Measurements from ENCODE around the gene HNF1B.

HNF1B gene

DNA sequence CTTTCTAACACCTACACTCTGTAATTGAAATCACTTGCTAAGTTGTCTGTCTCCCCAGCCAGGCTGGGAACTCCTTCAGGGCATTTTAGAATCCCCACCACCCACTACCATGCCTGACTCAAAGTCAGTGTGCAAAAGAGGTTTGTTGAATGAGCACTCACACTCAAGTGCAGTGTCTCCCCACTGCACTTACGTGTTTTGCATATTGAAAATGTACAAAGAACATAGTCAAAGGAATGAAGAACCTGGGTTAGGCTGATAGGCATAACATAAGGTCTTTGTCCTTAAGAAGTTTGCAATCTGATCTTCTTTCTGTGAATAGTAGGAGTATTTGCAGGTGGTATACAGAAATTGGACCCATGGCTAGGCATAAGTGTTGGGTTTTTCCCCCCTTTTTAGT lies 67.8 kb downstream of the HNF1B start:
- in situ Hi-C loops (cut with MboI; ENCODE audit: low sequenced_read_pairs): loop anchor here (25.0 kb wide), 1 partner anchor 110 kb away; no protein-coding TSS in a partner anchor

DNA sequence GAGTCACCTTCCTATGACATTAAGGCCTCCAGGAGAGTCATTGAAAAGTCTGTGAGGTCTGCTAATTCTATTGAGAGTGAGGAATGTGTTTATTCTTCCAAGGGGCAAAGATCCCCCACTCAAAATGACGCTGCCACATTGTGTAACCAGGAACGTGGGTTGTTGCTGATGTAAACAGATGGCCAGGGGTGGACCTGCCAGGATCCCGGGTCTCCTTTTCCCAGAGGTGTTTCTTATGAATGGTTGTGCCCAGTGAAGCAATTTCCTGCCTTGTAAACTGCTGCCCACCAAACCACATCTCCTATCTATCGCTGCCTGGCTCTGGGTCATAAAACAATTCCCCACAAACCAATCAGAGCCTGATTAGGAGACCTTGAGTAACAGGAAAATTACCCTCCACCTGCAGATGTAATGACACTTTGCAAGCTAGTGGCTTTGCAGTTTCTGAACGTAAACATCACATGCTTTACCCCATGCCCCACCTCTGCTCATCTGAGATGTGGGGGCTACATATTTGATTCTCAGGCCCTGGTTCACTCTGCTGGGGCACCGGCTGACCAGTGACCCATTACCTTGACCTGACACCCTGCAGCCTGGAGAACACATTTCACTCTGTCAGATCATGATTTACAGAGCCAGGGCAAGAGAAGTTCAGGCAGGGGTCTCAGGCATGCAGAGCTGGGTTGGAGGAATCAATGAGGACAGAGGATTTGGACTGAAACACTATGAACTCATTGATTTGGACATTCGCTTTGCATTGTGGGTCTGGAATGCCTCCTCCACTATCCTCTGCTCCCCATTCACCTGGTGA lies 68.5 kb downstream of the HNF1B start:
- in situ Hi-C loops (cut with MboI; ENCODE audit: low sequenced_read_pairs): loop anchor here (25.0 kb wide), 1 partner anchor 111 kb away; no protein-coding TSS in a partner anchor

DNA sequence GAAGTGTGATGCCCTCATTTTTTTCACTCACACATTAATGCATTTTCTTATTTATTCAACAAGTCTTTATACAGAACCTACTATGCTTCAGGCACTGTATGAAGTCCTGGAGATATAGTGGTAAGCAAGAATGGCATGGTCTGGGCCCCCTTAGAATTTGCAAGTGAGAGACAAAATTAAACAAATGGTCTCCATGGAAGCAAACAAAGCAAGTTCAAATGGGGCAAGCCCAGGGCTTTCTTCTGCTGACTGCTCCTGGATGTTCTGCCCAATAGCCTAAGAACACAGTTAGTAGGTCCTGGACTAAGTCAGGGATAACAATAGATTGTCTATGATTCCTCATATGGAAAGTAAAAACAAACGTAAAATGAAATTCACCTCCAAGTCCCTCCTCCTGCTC lies 70.3 kb downstream of the HNF1B start:
- in situ Hi-C loops (cut with MboI; ENCODE audit: low sequenced_read_pairs): no loop called here

DNA sequence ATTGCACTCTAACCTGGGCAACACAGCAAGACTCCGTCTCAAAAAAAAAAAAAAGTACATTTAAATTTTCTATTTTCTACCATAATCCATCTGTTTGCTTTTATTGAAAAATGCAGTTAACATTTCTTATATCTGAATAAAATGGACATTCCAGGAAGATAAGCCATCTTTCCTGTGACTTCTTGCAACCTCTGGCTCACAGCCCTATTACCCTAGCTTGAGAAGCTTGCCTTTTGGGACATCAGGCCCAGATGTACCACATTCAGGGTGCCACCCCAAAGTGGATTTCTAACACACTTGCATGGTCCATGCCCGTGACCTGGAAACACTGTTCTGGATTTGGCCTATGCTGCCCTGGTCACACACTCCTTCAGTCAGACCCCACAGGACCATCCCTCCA lies 71.5 kb downstream of the HNF1B start:
- in situ Hi-C loops (cut with MboI; ENCODE audit: low sequenced_read_pairs): no loop called here

DNA sequence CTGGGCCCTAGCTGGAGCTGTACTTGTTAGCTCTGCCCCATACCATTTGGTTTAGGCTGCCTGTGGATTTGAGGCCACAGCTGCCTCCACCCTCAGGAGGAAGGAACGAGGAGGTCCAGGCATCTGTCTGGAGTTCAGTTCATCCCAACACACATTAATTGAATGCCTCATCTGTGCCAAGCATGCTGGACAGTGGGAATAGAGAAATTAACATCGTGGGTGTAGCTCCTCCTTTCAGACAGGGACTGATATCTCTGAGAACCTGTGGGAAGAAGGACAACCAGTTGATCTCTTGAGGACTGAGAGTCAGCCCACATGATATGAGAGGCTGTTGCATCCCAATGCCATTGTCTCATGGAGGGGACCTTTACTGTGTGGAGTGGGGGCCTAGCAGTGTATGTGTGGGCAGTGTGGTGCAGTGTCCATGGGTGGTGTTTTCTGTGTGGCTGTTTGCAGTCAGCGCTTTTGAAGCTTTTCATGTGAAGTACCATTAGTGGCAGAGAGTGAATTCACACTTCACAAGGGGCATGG lies 72.2 kb downstream of the HNF1B start:
- in situ Hi-C loops (cut with MboI; ENCODE audit: low sequenced_read_pairs): no loop called here

DNA sequence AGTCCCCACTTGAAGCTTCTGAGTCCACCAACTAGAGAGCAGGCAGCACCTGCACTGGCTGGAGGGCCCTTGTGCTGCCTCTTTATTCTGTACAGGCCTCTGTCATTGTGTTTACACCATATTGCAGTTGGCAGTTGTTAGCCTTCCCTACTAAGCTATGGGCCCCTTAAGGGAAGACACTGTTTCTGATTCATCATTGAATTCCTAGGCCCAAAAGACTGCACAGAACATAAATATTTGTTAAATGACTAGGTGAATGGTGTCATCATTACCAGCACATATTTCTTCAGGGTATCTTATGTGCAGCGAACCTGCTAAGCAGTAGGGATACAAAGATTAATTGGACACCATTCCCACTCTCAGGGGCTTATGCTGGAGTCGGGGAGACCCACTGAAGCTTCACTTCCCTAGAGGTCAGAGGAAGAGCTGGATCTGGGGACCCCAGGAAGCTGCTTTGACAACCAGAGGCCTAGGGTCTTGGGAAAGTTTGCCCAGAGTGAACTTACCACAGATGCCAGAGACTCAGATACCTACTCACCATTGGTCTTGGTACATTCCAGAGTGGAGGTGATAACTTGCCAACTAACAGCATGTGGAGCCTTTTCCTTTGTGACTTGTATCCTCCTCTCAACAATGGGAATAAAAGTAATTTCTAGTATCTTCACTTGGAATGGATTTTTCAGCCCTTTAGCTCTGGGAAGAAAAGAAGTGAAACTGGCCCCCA lies 72.9 kb downstream of the HNF1B start:
- in situ Hi-C loops (cut with MboI; ENCODE audit: low sequenced_read_pairs): no loop called here

DNA sequence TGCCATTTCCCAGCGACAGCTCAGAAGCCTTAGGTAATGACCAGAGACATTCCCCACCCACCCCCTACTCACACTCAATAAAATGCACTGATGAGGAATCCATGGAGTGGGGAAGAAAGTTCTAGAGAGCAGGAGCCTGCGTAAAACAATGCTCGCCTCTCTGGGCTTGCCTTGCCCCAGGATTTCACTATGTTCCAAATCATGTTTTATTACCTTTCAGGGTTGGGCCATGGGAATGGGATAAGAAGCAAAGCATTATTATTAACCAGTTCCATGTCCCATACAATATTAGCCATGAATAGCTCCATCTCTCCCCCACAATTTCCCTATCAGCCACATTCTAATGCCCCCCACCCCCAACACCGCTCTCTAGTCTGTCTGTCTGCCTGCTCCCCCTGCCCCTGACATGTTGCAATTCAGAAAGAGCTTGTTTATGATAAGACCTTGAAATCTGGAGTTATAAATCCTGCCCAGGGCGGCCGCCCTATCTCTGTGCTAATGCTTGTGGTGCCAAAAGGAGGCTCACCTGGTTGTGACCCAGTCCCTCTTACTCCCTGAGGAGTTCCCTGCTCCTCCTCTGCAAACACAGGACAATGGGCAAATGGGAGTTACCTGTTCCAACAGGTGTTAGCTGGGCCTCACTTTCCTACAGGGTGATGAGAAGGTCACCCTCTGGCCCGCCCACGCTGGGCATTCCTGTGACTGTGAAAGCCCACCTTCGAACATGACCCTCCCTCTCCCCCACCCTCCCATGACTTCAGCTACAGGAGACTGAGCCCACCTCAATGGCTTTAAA lies 73.6 kb downstream of the HNF1B start:
- in situ Hi-C loops (cut with MboI; ENCODE audit: low sequenced_read_pairs): no loop called here

DNA sequence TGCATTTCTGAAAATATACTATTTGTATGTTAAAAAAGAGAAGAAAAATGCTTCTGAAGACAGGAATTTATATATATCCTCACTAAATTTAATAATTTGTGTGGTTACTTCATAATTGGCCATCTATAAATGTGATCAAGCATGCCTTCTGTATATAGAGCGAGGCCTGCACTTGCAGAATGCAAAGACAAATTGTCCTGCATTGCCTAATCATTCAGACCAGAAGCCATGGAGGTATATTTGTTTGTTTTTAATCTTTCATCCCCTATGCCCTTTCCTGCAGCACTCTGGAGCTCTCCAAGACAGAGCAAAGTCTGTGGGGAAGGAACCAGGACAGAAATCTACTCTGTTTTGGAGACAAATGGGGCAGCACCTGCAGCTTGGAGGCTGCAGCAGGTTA lies 77.8 kb downstream of the HNF1B start:
- in situ Hi-C loops (cut with MboI; ENCODE audit: low sequenced_read_pairs): no loop called here

DNA sequence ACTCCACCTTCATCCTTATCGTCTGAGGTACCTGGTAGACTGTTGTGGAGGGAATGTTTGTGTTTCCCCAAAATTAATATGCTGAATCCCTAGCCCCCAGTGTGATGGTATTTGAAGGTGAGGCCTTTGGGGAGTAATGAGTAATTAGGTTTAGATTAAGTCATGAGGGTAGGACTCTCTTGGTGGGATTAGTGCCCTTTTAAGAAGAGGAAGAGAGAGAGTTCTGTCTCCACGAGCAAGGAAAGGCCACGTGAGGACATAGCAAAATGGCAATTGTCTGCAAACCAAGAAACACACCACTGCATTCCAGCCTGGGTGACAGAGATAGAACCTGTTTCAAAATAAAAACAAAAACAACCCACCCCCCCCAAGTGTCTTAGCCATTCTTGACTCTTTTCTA lies 80.6 kb downstream of the HNF1B start:
- in situ Hi-C loops (cut with MboI; ENCODE audit: low sequenced_read_pairs): no loop called here

DNA sequence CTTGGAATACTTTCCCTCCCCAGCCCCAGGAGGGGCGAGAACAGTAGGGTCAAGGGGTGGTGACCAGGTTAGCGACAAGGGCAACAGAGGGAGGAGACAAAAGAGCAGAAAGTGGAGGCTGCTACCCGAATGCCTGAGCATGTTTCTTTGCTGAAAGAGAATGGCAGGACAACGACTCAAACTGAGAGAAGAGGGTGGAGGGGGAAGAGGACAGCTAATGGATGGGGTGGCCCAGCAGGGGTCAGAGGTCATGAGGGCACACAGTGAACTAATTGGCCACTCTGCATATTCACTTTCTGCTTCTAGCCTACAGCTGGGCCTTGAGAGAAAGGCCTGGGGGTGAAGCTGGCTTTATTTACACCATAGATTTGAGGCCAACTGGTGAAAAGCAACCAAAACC lies 82.5 kb downstream of the HNF1B start:
- in situ Hi-C loops (cut with MboI; ENCODE audit: low sequenced_read_pairs): no loop called here

DNA sequence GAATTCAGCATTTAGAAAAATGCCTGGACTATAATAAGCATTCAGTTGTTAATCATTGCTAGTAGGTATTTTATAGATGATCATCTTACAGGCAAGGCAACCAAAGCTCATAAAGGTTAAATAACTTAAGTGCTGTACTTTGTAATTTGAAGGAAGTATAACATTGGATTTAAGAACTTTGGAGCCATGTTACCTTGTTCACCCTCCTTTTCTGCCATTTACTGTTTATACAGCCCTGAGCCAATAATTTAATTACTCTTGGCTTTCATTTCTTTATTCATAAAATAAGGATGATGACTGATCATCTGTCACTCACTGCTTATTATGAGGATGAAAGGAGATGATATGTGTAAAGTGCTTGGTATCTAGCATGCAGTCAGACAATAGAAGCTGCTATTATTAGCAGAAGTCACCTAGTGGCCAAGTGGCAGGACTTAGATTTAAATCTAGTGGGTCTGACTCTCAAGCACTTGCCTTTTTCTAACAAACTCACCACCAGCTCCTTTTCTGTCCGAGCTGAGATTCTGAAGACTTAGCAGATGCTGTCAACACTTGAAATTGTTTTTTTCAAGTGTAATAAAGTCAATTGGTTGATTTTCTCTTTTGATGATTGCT lies 83.4 kb downstream of the HNF1B start:
- in situ Hi-C loops (cut with MboI; ENCODE audit: low sequenced_read_pairs): no loop called here

DNA sequence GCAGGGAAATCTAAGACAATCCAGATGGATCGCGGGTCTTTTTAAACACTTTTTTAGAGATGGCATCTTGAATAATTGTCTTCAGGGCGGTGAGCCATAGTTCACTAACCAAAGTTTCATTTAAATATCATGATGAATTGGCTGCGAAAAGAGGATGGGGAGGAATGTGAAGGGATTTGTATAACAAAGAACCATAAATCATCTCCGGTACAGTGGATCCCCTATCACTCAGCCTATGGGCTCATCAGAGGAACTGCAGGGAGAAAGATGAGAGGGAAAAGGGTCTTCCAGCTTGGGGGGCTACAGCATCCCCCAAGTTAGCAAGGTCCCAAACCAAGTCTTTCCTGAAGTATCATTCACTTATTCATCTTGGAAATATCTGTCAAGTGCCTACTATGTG lies 84.9 kb downstream of the HNF1B start:
- in situ Hi-C loops (cut with MboI; ENCODE audit: low sequenced_read_pairs): no loop called here

DNA sequence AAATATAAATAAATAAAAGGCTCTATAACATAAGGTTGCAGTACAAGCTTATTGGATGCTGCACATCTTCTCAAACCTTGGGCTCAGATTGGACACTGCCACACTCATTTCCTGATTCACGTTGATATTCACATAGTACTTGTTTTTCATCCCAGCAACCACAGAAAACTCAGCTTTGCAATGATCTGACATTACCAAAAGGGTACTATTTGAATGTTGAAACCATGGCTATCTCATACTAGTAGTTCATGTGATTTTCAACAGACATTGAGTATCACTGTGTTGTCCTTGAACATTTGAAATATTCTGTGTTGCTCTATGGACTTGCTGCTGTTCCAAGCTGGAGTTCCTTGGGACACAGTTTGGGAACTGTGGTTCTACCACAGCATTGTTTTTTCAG lies 87.7 kb downstream of the HNF1B start:
- in situ Hi-C loops (cut with MboI; ENCODE audit: low sequenced_read_pairs): no loop called here

DNA sequence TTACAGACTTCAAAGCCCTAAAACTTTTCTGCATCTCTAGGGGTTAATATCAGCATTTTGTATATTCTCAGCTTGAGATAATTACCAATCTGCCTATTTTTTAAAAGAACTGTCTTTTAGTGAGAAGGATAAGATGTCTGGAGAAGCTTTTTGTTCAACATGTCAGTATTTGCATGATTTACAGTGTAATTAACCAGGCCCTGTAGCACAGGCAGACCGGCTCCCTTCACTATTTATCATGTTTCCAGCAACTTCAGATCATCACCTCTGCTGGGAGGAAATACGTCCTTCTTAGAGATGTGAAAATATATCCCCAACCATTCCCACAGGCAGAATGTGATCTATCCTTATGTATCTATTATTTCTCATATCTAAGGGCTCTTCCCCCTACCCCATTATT lies 93.0 kb downstream of the HNF1B start:
- in situ Hi-C loops (cut with MboI; ENCODE audit: low sequenced_read_pairs): no loop called here

DNA sequence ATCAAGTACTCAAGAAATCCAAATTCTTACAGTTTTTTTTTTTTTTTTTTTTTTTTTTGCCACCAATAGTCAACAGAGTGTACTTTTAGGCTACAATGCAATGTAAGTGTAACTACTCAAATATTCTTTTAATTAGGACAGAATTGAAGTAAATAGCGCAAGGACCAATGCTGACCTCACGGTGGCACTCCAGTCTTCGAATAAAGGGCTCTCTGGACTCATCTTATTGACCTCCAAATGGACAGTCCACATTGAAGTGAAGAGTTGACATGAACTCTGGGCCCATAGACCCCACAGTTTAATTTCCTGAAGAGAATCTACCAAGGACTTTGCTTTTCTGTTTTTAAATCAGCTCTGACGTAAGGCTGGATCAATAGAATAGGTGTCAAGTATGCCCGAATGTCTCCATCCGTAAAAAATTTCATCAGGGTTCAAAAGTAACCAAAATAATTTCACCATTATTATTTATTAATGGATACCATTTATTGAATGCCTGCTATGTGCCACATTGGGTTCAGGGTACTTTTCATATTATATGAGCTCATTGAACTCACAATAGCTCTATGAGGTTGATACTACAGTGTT lies 94.3 kb downstream of the HNF1B start:
- in situ Hi-C loops (cut with MboI; ENCODE audit: low sequenced_read_pairs): no loop called here

DNA sequence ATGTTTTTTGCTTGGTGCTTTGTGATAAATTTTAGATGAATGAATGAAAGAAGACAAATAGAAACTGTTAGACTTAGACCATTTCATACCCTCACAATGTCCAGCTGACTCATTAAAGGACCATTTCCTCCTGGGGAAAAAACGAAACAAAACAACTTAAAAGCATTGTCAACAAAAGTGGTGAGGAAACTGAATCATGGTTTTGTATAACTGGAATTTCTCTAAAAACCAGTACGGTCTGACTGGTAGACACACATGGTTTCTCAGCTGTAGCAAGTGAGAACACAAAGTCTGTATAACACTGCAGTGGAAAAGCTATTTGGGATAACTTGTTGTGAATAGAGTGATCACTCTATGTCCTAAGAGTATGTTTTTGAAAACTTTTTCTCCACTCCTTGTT lies 96.3 kb downstream of the HNF1B start:
- in situ Hi-C loops (cut with MboI; ENCODE audit: low sequenced_read_pairs): no loop called here

DNA sequence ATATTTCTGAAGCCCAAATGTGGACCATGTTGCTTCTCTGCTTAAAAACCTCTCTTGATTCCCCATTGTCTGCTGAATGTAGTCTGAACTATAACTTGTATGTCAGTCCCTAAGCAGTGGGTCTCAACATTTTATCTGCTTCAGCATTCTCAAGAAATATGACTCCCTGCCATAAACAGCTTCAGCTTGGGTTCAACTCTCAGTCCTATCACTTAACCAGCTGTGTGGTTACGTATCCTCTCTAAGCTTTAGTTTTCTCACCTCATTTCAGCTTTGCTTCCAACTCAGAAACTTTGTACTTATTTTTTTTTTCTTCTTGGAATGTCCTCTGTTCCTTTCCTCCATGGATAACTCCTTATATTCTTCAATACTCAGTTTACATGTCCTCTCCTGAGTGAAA lies 97.0 kb downstream of the HNF1B start:
- in situ Hi-C loops (cut with MboI; ENCODE audit: low sequenced_read_pairs): no loop called here

DNA sequence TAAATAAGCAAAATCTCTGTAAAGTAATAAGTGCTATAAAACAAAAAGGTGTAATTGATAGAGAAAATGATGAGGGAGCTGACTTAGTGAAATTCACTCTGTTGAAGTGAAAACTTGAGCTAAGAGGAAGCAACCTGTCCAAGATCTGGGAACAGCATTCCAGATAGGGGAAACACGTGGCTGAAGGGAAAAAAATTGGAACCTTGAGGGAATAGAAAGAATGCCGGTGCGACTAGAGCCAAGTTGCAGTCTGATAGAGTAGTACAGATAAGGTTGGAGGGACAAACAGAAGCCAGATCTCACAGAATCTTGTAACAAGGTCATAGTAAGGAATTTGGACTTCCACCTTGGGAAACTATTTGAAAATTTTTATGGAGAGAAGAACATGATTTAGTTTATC lies 101.0 kb downstream of the HNF1B start:
- in situ Hi-C loops (cut with MboI; ENCODE audit: low sequenced_read_pairs): no loop called here

DNA sequence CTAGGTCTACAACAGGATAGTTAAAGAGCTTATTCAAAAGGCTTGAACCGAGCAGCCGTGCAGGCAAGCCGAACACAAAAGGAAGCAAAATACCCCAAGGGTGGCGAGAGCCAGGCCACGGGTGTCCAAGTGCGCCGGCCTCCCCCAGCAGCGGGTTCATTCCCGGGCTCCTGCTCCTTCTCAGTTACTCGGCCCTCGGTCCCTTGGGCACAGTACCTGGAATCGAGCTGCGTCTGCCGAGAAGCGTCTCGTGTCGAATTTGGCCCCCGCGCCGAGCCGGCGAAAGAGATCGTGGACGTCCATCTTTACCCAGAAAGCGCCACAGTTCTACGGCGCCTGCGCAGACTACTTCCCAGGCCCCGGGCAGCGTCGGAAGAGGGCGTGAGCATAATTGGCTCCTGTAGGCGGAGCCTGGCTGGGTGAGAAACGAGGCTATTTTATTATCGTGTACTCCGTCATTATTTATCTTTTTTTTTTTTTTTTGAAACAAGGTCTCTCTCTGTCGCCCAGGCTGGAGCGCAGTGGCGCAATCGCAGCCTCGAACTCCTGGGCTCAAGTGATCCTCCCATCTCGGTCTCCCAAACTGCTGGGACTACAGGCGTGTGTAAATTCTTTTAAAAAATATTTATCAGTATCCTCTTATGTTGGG lies 101.6 kb downstream of the HNF1B start, which contains the start of gene DDX52:
TSS of gene DDX52 (minus strand) at position 329 of the 649 bp plus-strand sequence. CDS start at position 303, 26 bp downstream.
- in situ Hi-C loops (cut with MboI; ENCODE audit: low sequenced_read_pairs): no loop called here

DNA sequence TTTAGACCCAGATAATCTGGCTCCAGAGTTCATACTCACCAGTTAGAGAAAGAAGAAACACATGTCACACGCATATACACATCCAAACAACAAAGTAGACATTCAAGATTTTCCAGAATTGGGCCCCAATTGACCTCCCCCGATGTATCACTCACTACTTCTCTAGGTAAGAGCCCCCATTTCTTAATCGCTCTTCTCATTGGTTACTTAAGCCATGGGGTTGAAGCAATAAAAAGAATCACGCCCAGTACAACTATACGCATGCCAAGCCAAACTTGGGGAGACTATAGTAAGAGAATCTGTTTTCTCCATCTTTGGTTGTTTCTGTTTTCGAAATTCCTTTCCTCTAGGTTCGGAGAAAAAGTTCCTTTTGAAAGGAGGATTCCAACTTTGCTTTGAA lies 102.2 kb downstream of the HNF1B start:
- in situ Hi-C loops (cut with MboI; ENCODE audit: low sequenced_read_pairs): no loop called here
